Measurements from ENCODE around the gene PELI3.

The PELI3 gene

GRCh38 chr11:66510271-66510989, 43.7 kb downstream of the PELI3 start, which contains the start of gene BBS1:
Gene BBS1, plus strand, starts transcription at chr11:66510635. Its CDS starts 25 bp downstream, at chr11:66510660.
- DNase-seq = peak; percentile 46 to 81 (median 74)

- no peak for DNase-seq
Measured at GRCh38 chr11:66510990-66511339, 44.3 kb downstream of the PELI3 start.

GRCh38 chr11:66523611-66524010, 56.9 kb downstream of the PELI3 start:
- DNase-seq = no peak

- DNase-seq = no peak
Measured at GRCh38 chr11:66524304-66525040, 57.8 kb downstream of the PELI3 start.

Measured in T-helper 2 cell (primary cell).